Stimulated activated CD8-positive, alpha-beta memory T cell treated with anti-CD3 and anti-CD28 coated beads, Interleukin-15, amount 100 ng/mL, for 48 hours (primary cell): ENCODE data around the gene NTN4.
"Not testable (repeated sequence)": the region's sequence is repeated elsewhere in the genome, so short reads cannot be mapped to it uniquely, and the experiment has no call there.

Source experiments
- DNase-seq, 2 donors: peaks; one replicate each; pipeline ENCODE4 v3.0.0-alpha.2; 2020; ENCODE audit warnings: low read depth in 2 of 2

Gene NTN4

GRCh38 chr12:95658386-95658785 is 132.2 kb downstream of the NTN4 start:
- no peak for DNase-seq

GRCh38 chr12:95654665-95655064 is 135.9 kb downstream of the NTN4 start:
- not testable (repeated sequence) for DNase-seq

GRCh38 chr12:95653771-95654546 is 136.6 kb downstream of the NTN4 start:
- DNase-seq = no peak

- DNase-seq = no peak
Measured at GRCh38 chr12:95651681-95652080, 138.9 kb downstream of the NTN4 start.

- no peak for DNase-seq
Measured at GRCh38 chr12:95648990-95649791, 141.4 kb downstream of the NTN4 start.

GRCh38 chr12:95646781-95647190 is 143.8 kb downstream of the NTN4 start:
- DNase-seq = no peak

GRCh38 chr12:95643256-95643655 is 147.3 kb downstream of the NTN4 start:
- no peak for DNase-seq

GRCh38 chr12:95642583-95642982 is 148.0 kb downstream of the NTN4 start:
- DNase-seq = no peak

GRCh38 chr12:95641299-95641952 is 149.1 kb downstream of the NTN4 start:
- no peak for DNase-seq

- DNase-seq = no peak
Measured at GRCh38 chr12:95640516-95640915, 150.0 kb downstream of the NTN4 start.

GRCh38 chr12:95637471-95638155 is 153.0 kb downstream of the NTN4 start:
- DNase-seq = no peak

- no peak for DNase-seq
Measured at GRCh38 chr12:95637010-95637409, 153.6 kb downstream of the NTN4 start.

- no peak for DNase-seq
Measured at GRCh38 chr12:95634622-95635621, 155.6 kb downstream of the NTN4 start.

GRCh38 chr12:95633732-95634465 is 156.7 kb downstream of the NTN4 start:
- no peak for DNase-seq

- peak in 1 of 2 donors; percentile 9 for DNase-seq
Measured at GRCh38 chr12:95633049-95633731, 157.4 kb downstream of the NTN4 start.

- no peak for DNase-seq
Measured at GRCh38 chr12:95630496-95630895, 160.1 kb downstream of the NTN4 start.

- DNase-seq = no peak
Measured at GRCh38 chr12:95629392-95629791, 161.2 kb downstream of the NTN4 start.

- no peak for DNase-seq
Measured at GRCh38 chr12:95626854-95627253, 163.7 kb downstream of the NTN4 start.

- no peak for DNase-seq
Measured at GRCh38 chr12:95625012-95625411, 165.6 kb downstream of the NTN4 start.
